OCI-LY7 (cell line): ENCODE measurements around the gene CDHR1. TPM values are rescaled to one million over a fixed set of nuclear protein-coding genes. Genes with fewer than 3 reads are reported as not detected.

ENCODE experiments used
- BruUV-seq: library from RNA; stranded (reverse); fragments of 400-500 nt; replicated peaks from 2 replicates; lab custom pipeline; 2021; lab: Mats Ljungman, UMichigan
- CTCF ChIA-PET: fragments of 300-600 bp; sonication (Branson Sonifier 250); formaldehyde crosslinking; loops from one replicate; lab custom pipeline; 2022; ENCODE audit warnings: antibody characterized with exemption; ENCODE audit not compliant: unreplicated experiment; lab: Charles Lee
- POLR2A ChIA-PET: fragments of 300-600 bp; sonication (Branson Sonifier 250); formaldehyde crosslinking; loops from one replicate; lab custom pipeline; 2022; ENCODE audit warnings: antibody characterized with exemption; lab: Charles Lee
- DNase-seq: peaks from one replicate; pipeline ENCODE4 v3.0.0-alpha.2; 2015; ENCODE audit warnings: low spot score
- H2AFZ ChIP-seq: fragments of 200-600 bp; sonication (generic), shearing (Covaris generic); 2 replicates; pipeline ENCODE4 v1.6.1; 2014; ENCODE audit warnings: mild to moderate bottlenecking, antibody characterized with exemption, low read length, moderate library complexity
- H3K27ac ChIP-seq: fragments of 200-600 bp; sonication (generic); 2 replicates; pipeline ENCODE4 v1.5.1; 2014; ENCODE audit warnings: mixed run types, low read depth, mild to moderate bottlenecking, moderate library complexity, low read length, inconsistent platforms; ENCODE audit not compliant: poor library complexity, severe bottlenecking
- H3K36me3 ChIP-seq: fragments of 200-600 bp; sonication (generic); 2 replicates; pipeline ENCODE4 v1.6.1; 2014; ENCODE audit warnings: mild to moderate bottlenecking, antibody characterized with exemption, low read length, moderate library complexity, mixed read lengths; ENCODE audit not compliant: insufficient read depth
- H3K4me1 ChIP-seq: fragments of 200-600 bp; sonication (generic); 2 replicates; pipeline ENCODE4 v1.5.1; 2014; ENCODE audit warnings: mild to moderate bottlenecking, low read length; ENCODE audit not compliant: insufficient read depth, poor library complexity, severe bottlenecking
- H3K4me2 ChIP-seq: fragments of 200-600 bp; sonication (generic); 2 replicates; pipeline ENCODE4 v1.6.1; 2014; ENCODE audit warnings: mild to moderate bottlenecking, low read length
- H3K4me3 ChIP-seq: fragments of 200-600 bp; sonication (generic); 2 replicates; pipeline ENCODE4 v1.5.1; 2014; ENCODE audit warnings: mild to moderate bottlenecking, low read depth, low read length; ENCODE audit not compliant: poor library complexity, severe bottlenecking
- H3K79me2 ChIP-seq: fragments of 200-600 bp; sonication (generic); 2 replicates; pipeline ENCODE4 v1.6.1; 2016; ENCODE audit warnings: low read depth, mild to moderate bottlenecking, low read length, moderate library complexity, mixed read lengths; ENCODE audit not compliant: insufficient read depth
- H3K9me2 ChIP-seq: fragments of 200-600 bp; sonication (generic); 2 replicates; pipeline ENCODE4 v1.6.1; 2016; ENCODE audit warnings: mild to moderate bottlenecking, low read length, mixed read lengths; ENCODE audit not compliant: insufficient read depth
- H3K9me3 ChIP-seq: fragments of 200-600 bp; sonication (generic); 2 replicates; pipeline ENCODE4 v1.6.1; 2014; ENCODE audit warnings: mild to moderate bottlenecking, mixed run types, low read length, mixed read lengths
- H4K20me1 ChIP-seq: fragments of 200-600 bp; sonication (generic); 2 replicates; pipeline ENCODE4 v1.6.1; 2014; ENCODE audit warnings: mild to moderate bottlenecking, antibody characterized with exemption, low read length, moderate library complexity, mixed read lengths; ENCODE audit not compliant: insufficient read depth
- CTCF ChIP-seq: fragments of 200-600 bp; sonication (generic); conservative IDR thresholded peaks from 2 replicates; pipeline ENCODE4 v1.5.1; 2014; ENCODE audit warnings: mild to moderate bottlenecking, antibody characterized with exemption, low read length, moderate library complexity, mixed read lengths
- EZH2phosphoT487 ChIP-seq: fragments of 200-600 bp; sonication (generic); IDR thresholded peaks from 2 replicates; pipeline ENCODE4 v1.6.1; 2018; ENCODE audit warnings: low read depth, borderline replicate concordance, mild to moderate bottlenecking, mixed run types, antibody characterized with exemption, low read length, moderate library complexity, mixed read lengths
- intact Hi-C: fragments of 100-400 bp; cut with micrococcal nuclease; formaldehyde crosslinking; loops from one replicate; pipeline ENCODE4 v1.10.0; 2022; ENCODE audit not compliant: unreplicated experiment
- total RNA-seq, 2 experiments: library from RNA; depleted of rRNA in 1 of 2; stranded (reverse); fragments of >200 nt in 1 of 2; shearing (Covaris generic) in 1 of 2; gene quantifications; 2 replicates each; pipeline ENCODE4 v1.2.3, GENCODE V29; 2014 to 2022

Gene CDHR1
- total RNA-seq, 2 experiments from 2014 or later = not detected

GRCh38 chr10:84227810-84228209, 33.5 kb downstream of the CDHR1 start:
- CTCF ChIA-PET = no interaction called here
- POLR2A ChIA-PET = no interaction called here
- no peaks in the 10 kb centered on the region for H3K79me2 ChIP-seq
- H4K20me1 ChIP-seq = no peaks in the 10 kb centered on the region
- no peak for DNase-seq
- intact Hi-C loops = no loop called here
- no peak overlapping the region for H3K27ac ChIP-seq
- H3K4me3 ChIP-seq = no peak overlapping the region
- H2AFZ ChIP-seq = no peak overlapping the region
- TF ChIP-seq EZH2phosphoT487 = no peak
- TF ChIP-seq CTCF = no peak
- H3K9me3 ChIP-seq = no peaks in the 10 kb centered on the region
- no peaks in the 10 kb centered on the region for H3K36me3 ChIP-seq
- no peak overlapping the region for H3K4me2 ChIP-seq
- no peaks in the 10 kb centered on the region for H3K4me1 ChIP-seq
- BruUV-seq = no TSS peak
- no peaks in the 10 kb centered on the region for H3K9me2 ChIP-seq

- H2AFZ ChIP-seq = no peak overlapping the region
- H3K9me2 ChIP-seq = no peaks in the 10 kb centered on the region
- ChIA-PET CTCF (no interaction called here), POLR2A (no interaction called here)
- no TSS peak for BruUV-seq
- H3K27ac ChIP-seq = no peak overlapping the region
- H3K4me1 ChIP-seq = no peaks in the 10 kb centered on the region
- no peak overlapping the region for H3K4me2 ChIP-seq
- TF ChIP-seq EZH2phosphoT487 (no peak), CTCF (no peak)
- H3K36me3 ChIP-seq = no peaks in the 10 kb centered on the region
- no peaks in the 10 kb centered on the region for H3K79me2 ChIP-seq
- intact Hi-C loops = no loop called here
- no peak overlapping the region for H3K4me3 ChIP-seq
- H4K20me1 ChIP-seq = no peaks in the 10 kb centered on the region
- H3K9me3 ChIP-seq = no peaks in the 10 kb centered on the region
- no peak for DNase-seq
Observed at GRCh38 chr10:84230359-84230758, 36.0 kb downstream of the CDHR1 start.

GRCh38 chr10:84232376-84232775, 38.0 kb downstream of the CDHR1 start:
- Histone ChIP-seq H2AFZ (no peak overlapping the region), H3K4me2 (no peak overlapping the region), H3K36me3 (no peaks in the 10 kb centered on the region), H3K4me3 (no peak overlapping the region), H3K27ac (no peak overlapping the region), H3K9me2 (no peaks in the 10 kb centered on the region), H4K20me1 (no peaks in the 10 kb centered on the region), H3K79me2 (no peaks in the 10 kb centered on the region), H3K9me3 (no peaks in the 10 kb centered on the region), H3K4me1 (no peaks in the 10 kb centered on the region)
- TF ChIP-seq CTCF (no peak), EZH2phosphoT487 (no peak)
- intact Hi-C loops = no loop called here
- CTCF ChIA-PET = no interaction called here
- no peak for DNase-seq
- BruUV-seq = no TSS peak
- POLR2A ChIA-PET = no interaction called here
